C4-2B (cell line): Measurements from ENCODE around the gene ZNF473.
"Not testable (repeated sequence)": the region's sequence is repeated elsewhere in the genome, so short reads cannot be mapped to it uniquely, and the experiment has no call there.

ENCODE experiments used
- H3K27ac ChIP-seq: fragments of 450-650 bp; 2 replicates; pipeline ENCODE4 v1.5.1; 2017
- ZFX ChIP-seq: fragments of 450-650 bp; IDR thresholded peaks from 2 replicates; pipeline ENCODE4 v1.6.1; 2017
- TF ChIP-seq, protein P1 (sequence below): fragments of 450-650 bp; conservative IDR thresholded peaks from 2 replicates; pipeline ENCODE4 v1.5.1; 2017; ENCODE audit warnings: mild to moderate bottlenecking

ZNF473 gene

DNA sequence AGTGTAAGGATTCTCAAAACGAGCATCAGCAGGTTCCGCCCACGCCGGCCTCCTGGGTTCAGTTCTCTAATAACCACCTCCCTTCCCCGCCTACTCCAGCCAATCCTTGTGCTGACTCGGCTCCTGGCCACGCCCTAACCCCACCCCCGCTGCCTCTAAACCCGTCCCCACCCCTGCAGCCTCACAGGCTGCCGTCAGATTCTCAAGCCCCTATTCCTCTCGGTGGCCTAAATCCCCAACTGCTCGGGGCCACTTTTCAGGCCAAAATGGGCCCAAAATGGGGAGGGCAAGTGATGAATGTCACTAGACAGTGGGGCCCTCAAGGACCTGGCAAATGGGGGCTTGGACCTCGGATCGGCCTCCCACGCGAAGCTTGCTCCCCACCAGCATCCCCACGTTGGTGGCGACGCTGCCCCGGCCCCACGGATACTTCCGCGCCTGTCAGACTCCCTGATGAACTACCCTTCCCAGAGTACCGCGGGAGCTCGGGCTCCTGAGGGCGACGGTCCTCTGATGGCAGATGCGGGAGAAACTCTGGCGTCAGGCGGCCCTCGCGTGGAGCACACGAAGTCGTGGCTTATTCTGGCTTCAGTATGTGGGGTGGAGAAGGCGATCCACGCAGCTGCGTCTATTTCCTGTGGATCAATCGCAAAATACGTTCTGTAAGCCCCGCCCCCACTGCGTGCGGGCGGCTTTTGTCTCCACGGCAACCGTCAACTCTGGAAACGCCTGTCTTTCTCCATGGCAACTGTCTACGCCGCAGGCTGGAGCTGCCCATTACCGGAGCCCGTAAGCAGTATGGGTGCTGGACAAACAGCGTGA, 24.8 kb downstream of the ZNF473 start:
- no peak for TF ChIP-seq ZFX
- TF ChIP-seq, protein P1, sequence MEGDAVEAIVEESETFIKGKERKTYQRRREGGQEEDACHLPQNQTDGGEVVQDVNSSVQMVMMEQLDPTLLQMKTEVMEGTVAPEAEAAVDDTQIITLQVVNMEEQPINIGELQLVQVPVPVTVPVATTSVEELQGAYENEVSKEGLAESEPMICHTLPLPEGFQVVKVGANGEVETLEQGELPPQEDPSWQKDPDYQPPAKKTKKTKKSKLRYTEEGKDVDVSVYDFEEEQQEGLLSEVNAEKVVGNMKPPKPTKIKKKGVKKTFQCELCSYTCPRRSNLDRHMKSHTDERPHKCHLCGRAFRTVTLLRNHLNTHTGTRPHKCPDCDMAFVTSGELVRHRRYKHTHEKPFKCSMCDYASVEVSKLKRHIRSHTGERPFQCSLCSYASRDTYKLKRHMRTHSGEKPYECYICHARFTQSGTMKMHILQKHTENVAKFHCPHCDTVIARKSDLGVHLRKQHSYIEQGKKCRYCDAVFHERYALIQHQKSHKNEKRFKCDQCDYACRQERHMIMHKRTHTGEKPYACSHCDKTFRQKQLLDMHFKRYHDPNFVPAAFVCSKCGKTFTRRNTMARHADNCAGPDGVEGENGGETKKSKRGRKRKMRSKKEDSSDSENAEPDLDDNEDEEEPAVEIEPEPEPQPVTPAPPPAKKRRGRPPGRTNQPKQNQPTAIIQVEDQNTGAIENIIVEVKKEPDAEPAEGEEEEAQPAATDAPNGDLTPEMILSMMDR, result no peak
- no peak overlapping the region for H3K27ac ChIP-seq

DNA sequence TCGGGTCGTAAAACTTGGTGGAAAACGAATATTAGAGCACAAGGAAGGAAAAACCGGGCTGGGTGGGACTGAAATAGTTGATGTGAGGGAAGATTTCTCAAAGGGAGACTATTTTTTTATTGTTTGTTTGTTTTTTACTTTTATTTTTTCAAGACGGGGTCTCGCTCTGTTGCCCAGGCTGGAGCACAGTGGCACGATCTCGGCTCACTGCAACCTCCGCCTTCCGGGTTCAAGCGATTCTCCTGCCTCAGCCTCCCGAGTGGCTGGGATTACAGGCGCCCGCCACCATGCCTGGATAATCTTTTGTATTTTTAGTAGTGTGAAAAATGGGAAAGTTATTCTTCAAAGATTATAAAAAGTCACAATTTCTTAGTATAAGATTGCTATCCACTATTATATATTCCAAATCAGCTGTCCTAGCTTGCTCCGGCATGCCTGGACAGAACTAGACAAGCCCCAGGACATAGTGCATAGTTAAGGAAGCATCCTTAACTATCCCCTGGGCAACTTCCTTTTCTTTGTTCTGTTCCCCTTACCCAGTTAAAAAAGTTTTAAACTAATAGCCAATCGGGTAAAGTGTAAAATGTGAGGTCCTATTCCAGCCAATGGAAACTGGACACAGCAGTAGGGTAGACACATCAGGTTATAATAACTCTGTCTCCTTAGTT, 25.6 kb downstream of the ZNF473 start:
- H3K27ac ChIP-seq, result not testable (repeated sequence)

GRCh38 chr19:50051964-50052363, 26.2 kb downstream of the ZNF473 start:
- H3K27ac ChIP-seq, result no peak overlapping the region
- TF ChIP-seq ZFX, result no peak
- TF ChIP-seq, protein P1, result no peak

DNA sequence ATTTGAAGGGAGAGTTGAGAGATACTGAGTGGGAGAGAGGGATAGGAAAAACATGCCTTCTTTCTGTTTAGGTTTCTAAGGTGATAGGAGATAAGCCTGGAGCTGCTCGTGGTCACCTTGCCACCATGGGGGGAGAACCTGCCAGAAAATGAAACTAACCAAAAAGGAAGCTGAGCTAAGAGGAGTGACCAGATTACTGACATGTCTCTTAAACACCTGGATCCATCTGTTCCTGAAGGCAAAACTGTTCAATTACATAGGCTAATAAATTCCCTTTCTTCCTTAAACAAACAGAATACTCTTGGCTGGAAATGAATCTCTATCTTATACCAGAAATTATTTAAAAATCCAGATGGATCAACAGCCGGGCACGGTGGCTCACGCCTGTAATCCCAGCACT, 27.3 kb downstream of the ZNF473 start:
- H3K27ac ChIP-seq, result no peak overlapping the region
- no peak for TF ChIP-seq ZFX
- TF ChIP-seq, protein P1, result no peak

DNA sequence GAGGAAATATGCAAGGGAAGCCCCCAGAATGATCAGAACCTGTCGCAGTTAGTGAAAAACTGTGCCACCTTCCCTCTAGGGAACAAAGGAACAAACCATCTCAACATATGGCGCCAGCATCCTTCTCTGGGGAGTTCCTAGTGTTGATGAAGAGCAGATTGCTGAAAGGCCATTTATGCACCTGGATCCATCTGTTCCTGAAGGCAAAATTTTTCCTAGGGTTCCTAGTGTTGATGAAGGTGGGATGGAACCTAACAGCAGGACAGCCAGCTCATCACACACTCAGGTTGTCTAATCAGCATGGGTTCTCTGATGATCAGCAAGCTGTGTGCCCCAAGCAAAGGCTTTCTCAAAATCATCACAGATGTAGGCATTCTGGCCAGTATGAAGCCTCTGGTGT, 32.6 kb downstream of the ZNF473 start:
- H3K27ac ChIP-seq, result no peak overlapping the region
- TF ChIP-seq, protein P1, result no peak
- TF ChIP-seq ZFX, result no peak

- H3K27ac ChIP-seq, result no peak overlapping the region
- TF ChIP-seq, protein P1, result no peak
- no peak for TF ChIP-seq ZFX
Measured at GRCh38 chr19:50059045-50059444, 33.2 kb downstream of the ZNF473 start.

DNA sequence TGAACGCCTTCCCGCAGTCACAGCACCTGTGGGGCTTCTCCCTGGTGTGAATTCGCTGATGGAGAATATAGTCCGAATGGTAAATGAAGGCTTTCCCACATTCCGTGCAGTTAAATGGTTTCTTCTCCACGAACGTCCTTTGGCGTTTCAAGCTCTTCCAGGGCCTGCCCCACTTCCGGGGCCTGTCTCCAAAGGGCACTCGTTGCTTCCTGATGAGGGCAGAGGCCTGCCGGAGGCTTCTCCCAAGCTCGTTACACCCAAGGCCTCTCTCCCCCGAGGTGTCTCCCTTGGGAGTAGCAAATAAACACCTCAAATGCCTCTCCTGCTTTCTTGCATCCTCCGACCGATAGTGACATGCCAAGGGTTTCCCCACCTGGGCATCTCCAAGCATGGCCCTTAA, 34.3 kb downstream of the ZNF473 start:
- TF ChIP-seq ZFX, result no peak
- TF ChIP-seq, protein P1, result no peak
- no peak overlapping the region for H3K27ac ChIP-seq
